Brain pericyte (primary cell): ENCODE measurements around the gene LILRA1.
"Not testable (repeated sequence)": the region's sequence is repeated elsewhere in the genome, so short reads cannot be mapped to it uniquely, and the experiment has no call there.

Experiments used
- DNase-seq: peaks from one replicate; pipeline ENCODE4 v3.0.0-alpha.2; 2012; ENCODE audit warnings: low read depth, low spot score

Gene LILRA1

GRCh38 chr19:54624934-54625730, 31.7 kb downstream of the LILRA1 start:
- DNase-seq: not testable (repeated sequence)

- no peak for DNase-seq
Measured at GRCh38 chr19:54626757-54627156, 33.3 kb downstream of the LILRA1 start.

GRCh38 chr19:54627912-54628311, 34.5 kb downstream of the LILRA1 start:
- DNase-seq: not testable (repeated sequence)

GRCh38 chr19:54630262-54630661, 36.8 kb downstream of the LILRA1 start, which contains the start of gene LILRB1:
Gene LILRB1 (plus strand): TSS chr19:54630484. CDS start chr19:54631074, 590 bp downstream.
- DNase-seq: not testable (repeated sequence)

GRCh38 chr19:54630782-54631181, 37.4 kb downstream of the LILRA1 start:
- no peak for DNase-seq

- not testable (repeated sequence) for DNase-seq
Measured at GRCh38 chr19:54631489-54632337, 38.3 kb downstream of the LILRA1 start.

GRCh38 chr19:54632517-54632916, 39.1 kb downstream of the LILRA1 start:
- DNase-seq: not testable (repeated sequence)

DNA sequence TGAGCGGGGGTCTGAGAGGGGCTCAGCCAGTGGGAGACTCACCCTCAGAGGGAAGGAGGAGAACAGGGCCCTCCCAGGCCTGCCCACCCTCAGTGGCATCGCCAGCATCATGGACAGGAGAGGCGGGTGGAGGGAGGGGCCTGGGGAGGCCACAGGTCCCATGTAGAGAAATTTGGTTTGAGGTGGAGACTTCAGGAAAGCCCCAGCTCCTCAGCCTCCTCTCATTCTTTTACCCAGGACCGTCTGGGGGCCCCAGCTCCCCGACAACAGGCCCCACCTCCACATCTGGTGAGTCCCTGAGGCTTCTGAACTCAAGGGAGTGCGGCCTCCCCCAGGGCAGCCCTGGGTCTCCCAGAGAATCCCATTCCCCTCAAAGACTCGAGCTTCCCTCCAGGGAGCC, 40.0 kb downstream of the LILRA1 start:
- DNase-seq: no peak

DNA sequence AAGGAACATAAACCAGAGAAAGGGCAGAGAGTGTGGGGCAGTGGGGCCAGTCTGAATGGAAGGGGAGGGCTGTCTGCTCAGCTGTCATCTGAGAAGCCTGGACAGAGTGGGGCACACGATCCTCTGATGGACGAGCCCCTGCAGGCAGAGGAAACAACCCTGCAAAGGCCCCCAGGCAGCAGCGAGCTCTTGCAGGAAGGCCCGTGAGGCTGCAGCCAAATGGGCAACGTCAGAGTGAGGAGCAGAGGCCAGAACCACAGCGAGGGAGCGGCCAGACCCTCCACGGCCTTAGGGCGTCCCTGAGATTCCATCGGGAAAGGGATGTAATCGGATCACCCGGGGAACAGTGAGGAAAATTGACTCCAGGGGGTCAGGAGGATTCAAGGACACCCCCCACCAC, 42.6 kb downstream of the LILRA1 start:
- not testable (repeated sequence) for DNase-seq

- no peak for DNase-seq
Measured at GRCh38 chr19:54638683-54639082, 45.3 kb downstream of the LILRA1 start.

DNA sequence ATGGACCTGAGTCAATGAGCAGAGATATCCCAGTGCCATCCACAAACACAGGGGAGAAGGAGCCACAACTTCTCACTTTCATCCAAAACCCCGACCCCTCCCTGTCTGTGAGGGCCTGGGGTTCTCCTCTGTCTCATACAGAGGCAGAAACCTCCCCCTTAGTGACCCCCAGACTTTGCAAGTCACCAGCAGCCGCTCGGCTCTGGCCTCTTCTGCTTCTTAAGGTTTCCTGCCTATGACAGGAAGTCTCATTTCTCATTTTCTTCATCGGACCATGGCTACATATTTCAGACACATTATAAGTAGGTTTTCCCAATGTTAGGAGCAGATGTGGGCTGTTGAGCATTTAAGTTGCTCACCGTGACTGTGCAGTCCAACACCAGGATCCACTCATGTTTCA, 49.5 kb downstream of the LILRA1 start:
- DNase-seq: not testable (repeated sequence)

DNA sequence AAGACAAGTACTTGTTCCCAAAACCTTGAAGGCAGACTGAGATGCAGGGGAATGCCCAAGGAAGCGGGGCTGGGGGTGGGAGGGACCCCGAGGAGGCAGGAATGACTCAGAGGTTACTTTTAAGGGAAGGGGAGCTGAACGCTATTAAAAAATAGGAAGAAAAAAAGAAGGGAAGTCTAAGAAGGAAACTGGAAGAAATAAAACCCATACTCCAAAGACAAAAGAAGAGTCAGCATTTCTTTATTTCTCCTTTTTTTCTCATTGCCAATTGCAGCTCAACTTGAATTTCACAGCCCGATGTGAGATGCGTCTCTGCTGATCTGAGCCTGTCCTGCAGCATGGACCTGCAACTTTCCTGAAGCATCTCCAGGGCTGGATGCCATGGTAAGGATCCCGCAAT, 50.2 kb downstream of the LILRA1 start:
- DNase-seq: not testable (repeated sequence)

GRCh38 chr19:54644056-54644455, 50.6 kb downstream of the LILRA1 start:
- DNase-seq: no peak

- no peak for DNase-seq
Measured at GRCh38 chr19:54646331-54646841, 53.0 kb downstream of the LILRA1 start.

DNA sequence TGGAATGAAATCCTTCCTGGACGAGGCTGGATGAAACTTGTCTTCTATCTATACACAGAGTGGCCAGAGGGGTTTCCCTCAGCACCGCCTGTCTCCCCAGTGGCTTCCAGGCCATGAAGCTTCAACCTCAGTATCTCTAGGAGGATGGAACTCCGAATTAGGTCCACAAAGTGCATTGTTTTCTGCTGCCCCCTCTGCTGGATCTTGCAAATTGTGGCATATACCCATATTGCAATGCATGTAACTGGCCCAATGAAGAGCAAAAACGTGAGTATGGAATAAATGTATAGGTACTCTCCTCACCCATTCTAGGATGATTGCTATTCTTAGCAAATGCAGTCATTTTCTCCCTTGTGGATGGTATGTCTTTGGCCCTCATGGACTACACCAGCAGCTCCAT, 54.7 kb downstream of the LILRA1 start:
- DNase-seq: no peak

DNA sequence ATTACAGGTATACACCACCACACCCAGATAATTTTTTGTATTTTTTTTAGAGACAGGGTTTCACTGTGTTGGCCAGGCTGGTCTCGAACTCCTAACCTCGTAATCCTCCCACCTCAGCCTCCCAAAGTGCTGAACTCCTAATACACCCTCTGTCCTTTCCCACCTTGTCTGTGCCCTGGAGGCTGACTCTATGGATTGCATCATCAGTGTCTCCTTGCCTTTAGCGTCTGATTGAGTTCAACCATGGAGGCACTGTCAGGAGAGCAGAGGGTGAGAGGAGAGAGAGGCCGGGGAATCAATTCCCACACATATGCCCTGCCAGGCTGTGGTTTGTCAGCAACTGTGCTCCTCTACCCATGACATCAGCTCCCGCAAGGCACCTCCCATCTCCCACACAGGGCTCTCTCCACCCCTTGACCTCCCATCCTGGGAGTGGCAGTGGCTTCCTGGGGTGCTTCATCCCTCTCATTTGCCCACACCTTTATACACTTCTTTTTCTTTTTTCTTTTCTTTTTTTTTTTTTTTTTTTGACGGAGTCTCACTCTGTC, 56.8 kb downstream of the LILRA1 start:
- no peak for DNase-seq
